ENCODE measurements around the gene GSG1L. TPM values are rescaled to one million over a fixed set of nuclear protein-coding genes. Genes with fewer than 3 reads are reported as not detected.

The GSG1L gene
- total RNA-seq, 1 donor from 2014 or later, result not detected

DNA sequence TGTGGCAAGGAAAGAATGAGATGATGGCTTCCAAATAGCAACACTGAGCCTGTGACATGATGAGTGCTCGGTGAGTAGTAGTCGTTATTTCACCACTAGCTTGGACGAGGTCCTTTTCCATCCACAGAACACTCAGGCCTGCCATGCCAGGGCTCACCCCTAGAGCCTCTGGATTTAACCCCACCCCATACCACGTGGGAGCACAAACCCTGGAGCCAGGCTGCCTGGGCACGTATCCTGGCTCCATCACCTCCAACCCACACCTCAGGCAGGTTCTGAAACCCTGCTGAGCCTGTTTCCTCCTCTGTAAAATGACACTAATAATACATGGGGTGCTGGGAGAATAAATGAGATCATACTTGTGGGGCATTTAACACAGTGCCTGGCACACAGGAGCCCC, 321.2 kb downstream of the GSG1L start:
- no peak for DNase-seq (ENCODE audit: low spot score)

GRCh38 chr16:27740496-27741201, 322.9 kb downstream of the GSG1L start:
- DNase-seq (ENCODE audit: low spot score), result no peak

GRCh38 chr16:27739606-27740357, 323.7 kb downstream of the GSG1L start:
- DNase-seq (ENCODE audit: low spot score), result no peak

GRCh38 chr16:27738596-27738995, 324.9 kb downstream of the GSG1L start:
- DNase-seq (ENCODE audit: low spot score), result no peak

Other genes starting within 250 kb of the GSG1L start
- gene XPO6, start 148.3 kb upstream of the GSG1L start, total RNA-seq, result 127 TPM
- not detected for gene SBK1, start 228.8 kb upstream of the GSG1L start, total RNA-seq

All from mesenteric fat pad (tissue), 1 donor.